ENCODE measurements around the gene CNN2. TPM values are rescaled to one million over a fixed set of nuclear protein-coding genes. Genes with fewer than 3 reads are reported as not detected.

The CNN2 gene
- total RNA-seq, 1 donor from 2014 or later, result 223 TPM

DNA sequence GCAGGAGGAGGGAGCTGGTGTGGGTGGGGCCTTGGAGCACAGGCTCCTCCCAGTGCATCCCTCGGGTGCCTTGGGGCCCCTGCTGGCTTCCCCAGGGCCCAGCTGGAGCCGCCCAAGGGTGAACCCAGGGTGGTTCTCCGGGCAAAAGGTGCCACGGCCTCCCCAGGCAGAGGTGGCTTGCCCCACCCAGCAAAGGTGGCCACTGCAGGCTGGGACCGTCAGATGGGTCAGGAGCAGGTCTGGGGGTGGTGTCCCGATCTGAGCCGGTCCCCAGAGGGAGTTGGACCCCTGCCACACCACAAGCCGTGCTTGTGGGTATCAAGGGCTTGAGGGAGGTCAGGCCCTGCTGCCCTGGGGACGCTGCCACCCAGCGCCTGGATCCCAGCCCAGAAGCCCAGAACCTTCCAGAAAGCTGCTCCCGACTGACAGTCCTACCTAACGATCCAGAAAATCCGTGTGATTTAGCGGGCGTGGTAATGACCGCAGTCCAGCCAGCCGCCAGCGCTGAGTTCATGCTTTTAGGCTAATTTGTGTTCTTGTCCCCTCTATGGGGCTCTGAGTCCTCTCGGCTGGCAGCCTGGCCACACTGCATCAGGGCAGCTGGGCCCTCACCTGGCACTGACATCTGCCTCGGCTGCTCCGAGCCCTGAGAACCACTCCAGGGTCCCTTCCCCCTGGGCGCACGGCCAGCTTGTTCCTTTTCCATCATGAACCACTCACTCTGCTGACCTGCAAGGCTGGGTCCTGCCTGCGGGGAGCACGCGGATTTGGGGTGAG lies 31.2 kb upstream of the CNN2 start:
- no peak for DNase-seq (ENCODE audit: low spot score)

DNA sequence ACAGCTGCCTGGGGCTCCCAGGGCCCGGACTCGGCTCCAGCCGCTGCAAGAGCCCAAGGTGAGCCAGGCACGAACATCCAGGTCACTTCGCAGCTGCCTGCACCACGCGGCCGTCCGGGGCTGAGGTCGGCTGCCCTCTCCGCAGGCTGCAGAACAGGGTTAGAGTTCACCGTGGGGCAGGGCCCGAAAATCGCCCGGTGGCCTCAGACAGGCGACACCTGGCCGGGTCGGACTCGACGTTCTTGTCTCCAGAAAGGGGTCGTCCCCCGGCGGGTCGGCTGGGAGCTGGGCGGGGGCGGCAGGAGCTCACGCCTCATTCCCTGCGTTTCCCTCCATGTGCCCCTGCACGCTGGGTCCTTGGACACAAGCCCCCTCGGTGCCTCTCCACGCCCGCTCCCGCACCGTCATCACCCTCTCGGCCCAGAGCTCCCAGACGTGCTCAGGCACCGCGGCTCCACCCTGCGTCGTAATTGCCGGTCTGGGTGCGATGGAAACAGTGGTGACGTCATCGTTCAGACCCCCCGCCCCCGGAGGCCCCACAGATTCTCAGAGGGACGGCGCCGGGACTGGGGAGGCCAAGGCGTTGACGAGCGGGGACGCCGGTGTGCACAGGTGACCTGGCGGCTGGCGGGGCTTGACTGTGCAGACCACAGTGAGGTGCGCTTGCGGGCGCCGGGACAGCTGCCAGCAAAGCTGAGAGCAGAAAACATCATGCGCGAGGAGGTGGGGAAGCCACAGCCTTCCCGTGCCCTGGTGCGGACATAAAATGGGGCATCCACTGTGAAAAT lies 30.2 kb upstream of the CNN2 start:
- no peak for DNase-seq (ENCODE audit: low spot score)

DNA sequence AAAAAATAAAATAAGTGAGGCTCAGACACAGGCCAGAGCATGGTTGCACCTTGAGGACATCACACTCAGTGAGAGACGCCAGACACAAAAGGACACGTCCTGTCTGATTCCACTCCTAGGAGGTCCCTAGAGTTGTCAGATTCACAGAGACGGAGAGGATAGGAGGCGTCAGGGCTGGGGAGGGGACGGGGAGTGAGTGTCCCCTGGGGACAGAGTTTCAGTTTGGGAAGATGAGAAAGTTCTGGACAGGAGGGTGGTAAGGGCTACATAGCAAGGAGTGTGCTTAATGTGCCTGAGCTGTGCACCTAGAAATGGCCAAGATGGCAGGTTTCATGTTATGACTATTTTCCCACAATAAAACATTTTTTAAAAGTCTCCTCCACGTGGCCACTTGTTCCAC lies 28.3 kb upstream of the CNN2 start:
- no peak for DNase-seq (ENCODE audit: low spot score)

DNA sequence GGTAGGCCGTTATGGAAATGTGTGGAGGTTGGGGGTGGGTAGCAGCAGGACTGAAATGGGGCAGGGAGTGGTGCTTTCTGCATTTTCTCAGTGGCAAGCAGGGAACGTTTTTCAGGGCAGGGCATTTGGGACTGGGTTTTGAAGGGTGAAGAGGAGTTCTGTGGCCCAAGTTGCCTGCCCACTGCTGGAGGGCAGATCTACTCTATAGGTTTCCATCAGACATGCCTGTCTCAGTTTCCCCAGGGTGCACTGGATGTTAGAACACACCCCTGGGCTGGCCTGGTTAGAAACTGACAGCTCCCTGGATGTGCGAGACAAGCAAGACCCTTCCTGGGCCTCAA lies 27.1 kb upstream of the CNN2 start:
- no peak for DNase-seq (ENCODE audit: low spot score)

DNA sequence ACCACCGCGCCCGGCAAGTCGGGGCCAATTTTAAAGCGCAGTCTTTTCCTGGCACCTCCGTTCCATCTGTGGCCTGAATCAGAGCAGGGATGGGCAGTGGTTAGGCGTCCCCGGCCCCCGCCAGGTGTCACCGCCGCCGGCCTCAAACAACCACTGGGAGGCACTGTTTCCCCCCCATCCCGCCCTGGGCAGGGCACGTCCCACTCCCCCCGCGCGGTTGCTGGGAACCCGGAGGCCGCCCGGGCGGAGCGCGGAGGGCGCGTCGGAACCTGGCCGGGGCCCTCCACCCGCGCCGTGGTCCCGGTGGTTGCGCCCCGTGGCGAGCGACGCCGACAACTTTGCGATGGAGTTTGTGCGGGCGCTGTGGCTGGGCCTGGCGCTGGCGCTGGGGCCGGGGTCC lies 26.3 kb upstream of the CNN2 start, which contains the start of gene GRIN3B:
Gene GRIN3B (plus strand): TSS at position 325 of the 400 bp plus-strand sequence. CDS start 19 bp downstream, at position 344.
- DNase-seq (ENCODE audit: low spot score), result no peak

DNA sequence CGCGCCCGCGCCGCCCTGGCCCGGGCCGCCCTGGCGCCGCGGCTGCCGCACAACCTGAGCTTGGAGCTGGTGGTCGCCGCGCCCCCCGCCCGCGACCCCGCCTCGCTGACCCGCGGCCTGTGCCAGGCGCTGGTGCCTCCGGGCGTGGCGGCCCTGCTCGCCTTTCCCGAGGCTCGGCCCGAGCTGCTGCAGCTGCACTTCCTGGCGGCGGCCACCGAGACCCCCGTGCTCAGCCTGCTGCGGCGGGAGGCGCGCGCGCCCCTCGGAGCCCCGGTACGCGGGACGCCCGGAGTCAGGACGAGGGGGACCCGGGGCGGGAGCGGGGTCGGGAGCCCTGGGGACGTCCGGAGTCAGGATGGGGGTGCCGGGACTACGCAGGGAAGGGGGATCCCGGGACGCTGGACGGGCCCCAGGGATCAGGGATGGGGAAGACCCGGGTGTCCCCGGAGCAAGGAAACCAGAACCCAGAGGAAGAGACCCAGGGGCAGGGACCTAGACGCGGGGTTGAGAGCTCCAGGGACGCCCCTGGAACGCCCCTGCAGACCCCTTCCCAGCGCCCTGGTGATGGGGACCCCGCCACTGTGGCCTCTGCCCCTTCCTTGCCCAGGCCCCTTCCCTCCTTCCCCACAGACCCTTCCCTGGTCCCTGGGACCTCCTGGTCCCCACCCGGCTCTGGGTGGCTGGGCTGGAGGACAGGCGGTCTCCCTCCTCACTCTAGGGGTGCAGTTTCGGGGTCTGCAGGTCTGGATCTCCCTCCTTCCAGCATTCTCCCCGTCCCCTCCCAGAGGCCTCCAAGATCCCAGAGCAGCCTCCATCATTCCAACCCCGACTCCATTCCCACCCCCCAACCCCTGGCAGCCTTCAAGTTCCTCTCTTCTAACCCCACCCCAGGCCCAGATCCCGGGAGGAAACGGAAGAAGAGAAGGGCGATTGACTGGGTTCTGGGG lies 25.5 kb upstream of the CNN2 start:
- DNase-seq (ENCODE audit: low spot score), result no peak

DNA sequence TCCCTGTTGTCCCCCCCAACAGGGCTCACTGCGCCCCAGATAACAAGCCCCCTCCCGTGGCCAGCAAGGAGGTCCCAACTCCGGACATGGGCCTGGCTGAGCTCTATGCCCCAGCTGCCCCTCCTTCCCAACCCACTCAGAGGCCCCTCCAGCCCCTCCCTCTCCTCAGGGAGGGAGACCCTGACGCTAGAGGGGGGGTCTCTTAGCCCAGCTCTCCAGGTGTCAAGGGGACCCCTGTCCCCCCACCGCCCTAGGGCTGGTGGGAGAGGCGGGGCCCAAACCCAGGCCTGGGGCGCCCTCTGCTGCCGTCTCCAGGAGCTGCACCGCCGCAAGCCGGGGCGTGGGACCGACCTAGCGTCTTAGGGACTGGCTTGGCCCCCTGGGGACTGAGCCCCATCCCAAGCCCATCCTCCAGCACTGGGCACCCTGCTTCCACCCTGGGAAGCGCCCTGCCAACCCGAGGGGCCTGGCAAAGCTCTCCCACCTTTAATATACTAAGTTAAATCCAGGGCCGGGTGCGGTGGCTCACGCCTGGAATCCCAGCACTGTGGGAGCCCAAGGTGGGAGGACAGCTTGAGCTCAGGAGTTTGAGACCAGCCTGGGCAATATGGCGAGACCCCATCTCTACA lies 24.8 kb upstream of the CNN2 start:
- DNase-seq (ENCODE audit: low spot score), result no peak

DNA sequence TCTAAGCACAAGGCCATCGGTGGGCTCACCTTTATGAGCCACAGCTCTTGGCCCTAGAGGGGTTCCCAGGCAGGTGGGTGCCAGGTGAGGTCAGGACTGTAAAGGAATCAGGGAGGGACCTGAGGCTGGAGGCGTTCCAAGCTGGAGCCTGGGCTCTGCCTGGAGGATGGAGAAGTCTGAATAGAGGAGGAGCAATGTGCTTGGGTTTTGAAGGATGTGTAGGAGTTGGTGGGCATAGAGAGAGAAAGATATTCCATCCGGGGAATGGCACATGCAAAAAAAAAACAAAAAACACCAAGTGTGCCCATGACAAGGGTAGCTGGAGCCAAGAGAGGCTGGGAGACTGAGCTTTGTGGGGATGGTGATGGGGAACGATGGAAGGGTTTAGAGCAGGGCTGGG lies 23.8 kb upstream of the CNN2 start:
- no peak for DNase-seq (ENCODE audit: low spot score)

DNA sequence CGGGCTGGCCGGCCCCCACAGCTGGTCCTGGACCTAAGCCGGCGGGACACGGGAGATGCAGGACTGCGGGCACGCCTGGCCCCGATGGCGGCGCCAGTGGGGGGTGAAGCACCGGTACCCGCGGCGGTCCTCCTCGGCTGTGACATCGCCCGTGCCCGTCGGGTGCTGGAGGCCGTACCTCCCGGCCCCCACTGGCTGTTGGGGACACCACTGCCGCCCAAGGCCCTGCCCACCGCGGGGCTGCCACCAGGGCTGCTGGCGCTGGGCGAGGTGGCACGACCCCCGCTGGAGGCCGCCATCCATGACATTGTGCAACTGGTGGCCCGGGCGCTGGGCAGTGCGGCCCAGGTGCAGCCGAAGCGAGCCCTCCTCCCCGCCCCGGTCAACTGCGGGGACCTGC lies 23.1 kb upstream of the CNN2 start:
- DNase-seq (ENCODE audit: low spot score), result no peak

DNA sequence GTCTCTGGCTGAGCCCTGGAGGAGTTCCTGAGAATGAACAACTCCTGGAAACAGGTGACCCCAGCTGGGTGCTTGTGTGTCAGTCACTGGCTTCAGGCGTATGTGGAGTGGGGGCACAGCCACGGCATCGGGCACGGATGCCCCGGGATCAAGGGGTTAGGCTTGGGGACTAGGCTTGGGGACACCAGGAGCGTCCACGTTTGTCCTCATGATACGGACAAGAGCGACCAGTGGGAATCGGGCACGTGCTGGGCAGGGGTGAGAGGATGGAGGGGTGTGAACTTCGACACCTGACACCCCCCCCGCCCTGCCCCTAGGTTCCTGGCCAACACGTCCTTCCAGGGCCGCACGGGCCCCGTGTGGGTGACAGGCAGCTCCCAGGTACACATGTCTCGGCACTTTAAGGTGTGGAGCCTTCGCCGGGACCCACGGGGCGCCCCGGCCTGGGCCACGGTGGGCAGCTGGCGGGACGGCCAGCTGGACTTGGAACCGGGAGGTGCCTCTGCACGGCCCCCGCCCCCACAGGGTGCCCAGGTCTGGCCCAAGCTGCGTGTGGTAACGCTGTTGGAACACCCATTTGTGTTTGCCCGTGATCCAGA lies 22.1 kb upstream of the CNN2 start:
- DNase-seq (ENCODE audit: low spot score), result no peak

DNA sequence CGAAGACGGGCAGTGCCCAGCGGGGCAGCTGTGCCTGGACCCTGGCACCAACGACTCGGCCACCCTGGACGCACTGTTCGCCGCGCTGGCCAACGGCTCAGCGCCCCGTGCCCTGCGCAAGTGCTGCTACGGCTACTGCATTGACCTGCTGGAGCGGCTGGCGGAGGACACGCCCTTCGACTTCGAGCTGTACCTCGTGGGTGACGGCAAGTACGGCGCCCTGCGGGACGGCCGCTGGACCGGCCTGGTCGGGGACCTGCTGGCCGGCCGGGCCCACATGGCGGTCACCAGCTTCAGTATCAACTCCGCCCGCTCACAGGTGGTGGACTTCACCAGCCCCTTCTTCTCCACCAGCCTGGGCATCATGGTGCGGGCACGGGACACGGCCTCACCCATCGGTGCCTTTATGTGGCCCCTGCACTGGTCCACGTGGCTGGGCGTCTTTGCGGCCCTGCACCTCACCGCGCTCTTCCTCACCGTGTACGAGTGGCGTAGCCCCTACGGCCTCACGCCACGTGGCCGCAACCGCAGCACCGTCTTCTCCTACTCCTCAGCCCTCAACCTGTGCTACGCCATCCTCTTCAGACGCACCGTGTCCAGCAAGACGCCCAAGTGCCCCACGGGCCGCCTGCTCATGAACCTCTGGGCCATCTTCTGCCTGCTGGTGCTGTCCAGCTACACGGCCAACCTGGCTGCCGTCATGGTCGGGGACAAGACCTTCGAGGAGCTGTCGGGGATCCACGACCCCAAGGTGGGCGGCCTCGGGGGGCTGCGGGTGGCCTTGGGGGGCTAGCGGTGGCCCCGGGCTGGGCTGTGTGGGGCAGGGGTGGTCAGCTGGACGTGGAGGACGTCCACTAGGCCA lies 21.4 kb upstream of the CNN2 start:
- no peak for DNase-seq (ENCODE audit: low spot score)

DNA sequence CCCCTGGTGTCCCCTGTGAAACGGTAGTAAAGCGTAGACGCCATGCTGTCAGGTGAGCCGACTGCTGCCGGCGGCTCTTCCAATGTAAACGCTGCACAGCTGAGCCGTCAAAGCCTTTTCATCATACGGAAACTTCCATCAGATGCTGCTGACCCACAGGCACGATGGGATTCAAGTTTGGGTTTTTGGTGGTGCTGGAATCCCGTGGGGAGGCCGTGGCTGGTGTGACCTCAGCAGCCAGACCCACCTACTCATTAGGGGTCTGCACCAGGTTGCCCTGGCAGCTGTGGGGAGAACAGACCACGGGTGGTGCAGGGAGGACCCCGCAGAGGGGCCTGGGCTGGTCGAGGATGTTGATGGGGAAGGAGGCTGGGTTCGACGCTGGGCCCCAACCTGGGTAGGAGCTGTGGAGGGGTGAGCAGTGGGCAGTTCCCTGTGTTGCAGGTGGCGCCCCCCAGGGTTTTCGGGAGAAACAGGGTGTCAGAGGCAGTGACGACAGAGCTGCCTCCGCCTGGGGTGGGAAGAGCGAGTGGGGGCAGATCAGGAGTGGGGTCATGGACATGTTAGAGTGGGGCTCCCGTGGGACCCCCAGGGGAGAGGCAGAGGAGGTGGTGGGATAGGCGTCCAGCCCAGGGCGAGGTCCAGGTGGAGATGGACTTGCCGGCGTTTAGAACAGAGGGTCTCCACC lies 19.6 kb upstream of the CNN2 start:
- no peak for DNase-seq (ENCODE audit: low spot score)

DNA sequence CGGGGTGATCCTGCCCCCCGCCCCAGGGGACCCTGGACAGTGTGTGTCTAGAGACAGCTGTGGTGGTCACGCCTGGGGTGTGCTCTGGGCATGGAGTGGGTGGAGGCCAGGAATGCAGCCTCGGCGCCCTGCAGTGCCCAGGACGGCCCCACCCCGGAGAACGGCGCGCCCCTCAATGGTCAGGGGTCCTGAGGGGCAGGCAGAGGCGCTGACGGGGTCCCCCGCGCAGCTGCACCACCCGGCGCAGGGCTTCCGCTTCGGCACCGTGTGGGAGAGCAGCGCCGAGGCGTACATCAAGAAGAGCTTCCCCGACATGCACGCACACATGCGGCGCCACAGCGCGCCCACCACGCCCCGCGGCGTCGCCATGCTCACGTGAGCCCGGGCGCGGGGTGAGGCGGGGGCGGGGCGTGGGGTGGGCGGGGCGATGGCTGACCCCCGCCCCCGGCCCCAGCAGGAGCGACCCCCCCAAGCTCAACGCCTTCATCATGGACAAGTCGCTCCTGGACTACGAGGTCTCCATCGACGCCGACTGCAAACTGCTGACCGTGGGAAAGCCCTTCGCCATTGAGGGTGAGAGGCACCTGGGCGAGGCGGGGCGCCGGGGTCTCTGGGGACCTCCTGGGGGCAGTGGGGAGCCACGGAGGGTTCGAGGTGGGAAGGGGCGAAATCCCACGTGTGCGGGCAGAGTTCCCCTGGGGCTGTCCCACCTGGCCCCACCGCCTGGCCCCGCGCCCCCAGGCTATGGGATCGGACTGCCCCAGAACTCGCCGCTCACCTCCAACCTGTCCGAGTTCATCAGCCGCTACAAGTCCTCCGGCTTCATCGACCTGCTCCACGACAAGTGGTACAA lies 18.8 kb upstream of the CNN2 start:
- no peak for DNase-seq (ENCODE audit: low spot score)

DNA sequence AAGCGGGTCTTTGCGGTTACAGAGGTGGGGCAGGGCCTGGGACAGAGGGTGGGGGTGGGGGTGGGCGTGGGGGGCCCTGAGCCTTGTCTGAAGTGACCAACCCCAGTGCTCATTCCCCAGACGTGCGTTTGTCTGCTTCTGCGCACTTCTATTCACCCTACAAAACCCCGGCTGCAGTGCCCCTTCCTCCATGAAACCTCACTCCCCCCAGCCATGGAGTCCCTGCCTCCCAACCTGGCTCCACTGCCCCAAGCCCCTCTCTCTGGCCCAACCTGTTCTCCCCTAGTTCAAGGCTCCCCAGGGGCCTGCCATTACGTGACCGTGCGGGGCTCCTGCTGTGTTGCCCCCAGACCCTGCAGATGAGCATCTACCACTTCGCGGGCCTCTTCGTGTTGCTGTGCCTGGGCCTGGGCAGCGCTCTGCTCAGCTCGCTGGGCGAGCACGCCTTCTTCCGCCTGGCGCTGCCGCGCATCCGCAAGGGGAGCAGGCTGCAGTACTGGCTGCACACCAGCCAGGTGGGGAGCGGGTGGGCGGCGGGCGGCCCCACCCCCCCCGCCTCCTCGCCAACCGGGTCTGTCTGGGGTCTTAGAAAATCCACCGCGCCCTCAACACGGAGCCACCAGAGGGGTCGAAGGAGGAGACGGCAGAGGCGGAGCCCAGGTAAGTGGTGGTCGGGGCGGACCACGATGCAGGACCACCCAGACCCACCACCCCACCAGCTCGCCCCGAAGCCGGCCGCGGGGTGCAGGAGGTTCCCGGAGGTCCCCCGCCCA lies 18.0 kb upstream of the CNN2 start:
- DNase-seq (ENCODE audit: low spot score), result no peak

DNA sequence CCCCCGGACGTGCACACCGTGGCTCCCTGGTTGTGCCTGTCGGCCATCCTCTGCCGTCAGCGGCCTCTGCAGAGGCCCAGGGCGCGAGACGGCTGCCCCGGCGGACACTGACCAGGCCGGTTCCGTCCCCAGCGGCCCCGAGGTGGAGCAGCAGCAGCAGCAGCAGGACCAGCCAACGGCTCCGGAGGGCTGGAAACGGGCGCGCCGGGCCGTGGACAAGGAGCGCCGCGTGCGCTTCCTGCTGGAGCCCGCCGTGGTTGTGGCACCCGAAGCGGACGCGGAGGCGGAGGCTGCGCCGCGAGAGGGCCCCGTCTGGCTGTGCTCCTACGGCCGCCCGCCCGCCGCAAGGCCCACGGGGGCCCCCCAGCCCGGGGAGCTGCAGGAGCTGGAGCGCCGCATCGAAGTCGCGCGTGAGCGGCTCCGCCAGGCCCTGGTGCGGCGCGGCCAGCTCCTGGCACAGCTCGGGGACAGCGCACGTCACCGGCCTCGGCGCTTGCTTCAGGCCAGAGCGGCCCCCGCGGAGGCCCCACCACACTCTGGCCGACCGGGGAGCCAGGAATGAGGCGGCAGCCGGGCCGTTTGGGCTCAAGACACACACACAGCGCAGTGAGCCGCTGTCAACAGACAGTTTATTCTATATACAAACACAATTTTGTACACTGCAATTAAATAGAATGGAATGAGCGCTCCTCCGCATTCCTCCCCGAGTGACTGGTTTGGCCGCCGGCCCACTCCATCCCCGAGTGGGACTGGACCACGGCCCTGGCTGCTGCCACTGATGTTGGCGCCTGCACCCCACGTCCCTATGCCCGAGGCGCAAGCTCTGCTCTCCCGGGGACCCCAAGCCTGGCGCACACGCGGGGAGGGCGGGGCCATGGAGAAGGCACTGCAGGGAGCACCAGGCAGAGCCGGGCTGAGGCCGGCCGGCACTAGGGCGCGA lies 17.1 kb upstream of the CNN2 start:
- DNase-seq (ENCODE audit: low spot score), result no peak

DNA sequence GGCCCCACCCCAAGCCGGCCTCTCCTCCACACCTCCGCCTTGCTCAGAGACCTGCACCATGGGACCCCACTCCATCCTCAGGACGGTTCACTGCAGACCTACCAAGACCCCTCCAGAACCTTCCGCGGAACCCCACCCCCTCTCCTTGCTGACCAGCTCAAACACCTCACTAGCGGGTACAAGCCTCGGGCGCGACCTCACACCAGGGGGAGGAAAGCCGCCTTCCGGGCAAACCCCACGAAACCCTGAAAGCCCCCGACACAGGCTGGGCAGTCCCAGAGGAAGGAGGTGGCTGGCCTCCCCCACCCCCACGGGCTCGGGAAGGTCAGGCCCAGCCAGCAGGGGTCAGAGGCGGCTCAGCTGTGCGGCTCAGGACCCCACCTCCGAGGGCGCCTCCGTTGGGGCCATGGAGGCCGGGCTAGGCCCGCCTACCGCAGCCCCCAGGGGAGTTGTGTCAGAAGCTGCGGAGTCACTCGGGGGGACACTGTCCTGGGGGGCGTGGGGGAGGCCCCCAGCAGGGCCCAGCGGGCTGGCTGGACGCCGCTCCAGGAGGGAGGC lies 16.3 kb upstream of the CNN2 start:
- no peak for DNase-seq (ENCODE audit: low spot score)

Data from ureter (tissue), 1 donor.